ENCODE results near the gene GKN2.

- TF ChIP-seq ZFP30 (CRISPR knock-in tag; IDR thresholded peaks at IDR 0.05) (no peak), ZFP3 (CRISPR knock-in tag; IDR thresholded peaks at IDR 0.05) (no peak), ARNTL (CRISPR knock-in tag; IDR thresholded peaks at IDR 0.05; ENCODE audit: borderline replicate concordance, low read depth) (no peak), ISL1 (CRISPR knock-in tag; IDR thresholded peaks at IDR 0.05) (no peak), RARB (CRISPR knock-in tag; IDR thresholded peaks at IDR 0.05) (no peak)
Measured at GRCh38 chr2:68908392-68908970, 44.2 kb downstream of the GKN2 start.

Measured in SK-N-SH treated with all-trans-retinoic acid at 6 μM for 48 hours (cell line).